Panc1 (cell line): ENCODE measurements around the gene TMEM100.

Experiments
- POLR2AphosphoS5 ChIP-seq: IDR thresholded peaks from 2 replicates; pipeline ENCODE4 v1.6.1; 2012; ENCODE audit warnings: mild to moderate bottlenecking, low read depth, low read length, moderate library complexity
- SIN3A ChIP-seq: IDR thresholded peaks from 2 replicates; pipeline ENCODE4 v1.6.1; 2012; ENCODE audit warnings: low read depth, mild to moderate bottlenecking, low read length, moderate library complexity, borderline replicate concordance; ENCODE audit not compliant: insufficient read depth
- TF ChIP-seq, protein P1 (sequence below): fragments of 450-650 bp; IDR thresholded peaks from 2 replicates; pipeline ENCODE4 v1.5.1; 2017; ENCODE audit warnings: mild to moderate bottlenecking

DNA sequence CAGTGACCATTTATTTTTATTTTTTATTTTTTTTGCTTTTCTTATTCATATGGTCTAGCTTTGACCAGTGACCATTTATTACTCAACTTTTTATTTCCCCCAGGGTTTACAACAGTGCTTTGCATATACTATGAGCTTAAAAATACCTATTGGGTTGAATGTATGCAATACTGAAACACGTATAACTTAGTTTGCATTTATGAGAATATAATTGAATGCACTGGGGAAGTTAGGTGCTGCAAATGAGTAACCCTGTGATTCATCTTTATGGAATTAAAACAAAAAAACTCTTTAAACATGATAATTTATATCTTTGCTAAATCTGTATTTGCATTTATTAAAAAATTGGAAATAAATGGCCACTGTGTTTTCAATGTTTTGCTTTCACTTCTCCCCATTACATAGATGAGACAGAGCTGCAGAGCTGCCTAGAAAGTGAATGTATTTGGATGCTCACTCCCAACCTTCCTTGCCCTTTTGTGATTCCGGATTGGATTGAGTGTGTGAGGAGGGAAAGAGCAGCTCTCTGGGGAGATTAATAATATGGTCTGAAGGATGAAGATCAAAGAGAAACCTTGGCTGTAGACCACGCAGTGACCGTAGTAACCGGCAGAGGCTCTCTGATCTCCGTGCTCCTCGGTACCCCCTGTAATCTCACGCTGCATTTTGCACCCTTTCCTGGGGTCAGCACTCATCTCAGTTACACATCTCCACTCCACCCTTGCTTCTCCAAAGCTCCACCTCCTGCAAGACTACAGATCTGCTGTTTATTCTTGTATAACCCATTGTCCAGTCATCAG, 14.3 kb downstream of the TMEM100 start:
- TF ChIP-seq, protein P1, sequence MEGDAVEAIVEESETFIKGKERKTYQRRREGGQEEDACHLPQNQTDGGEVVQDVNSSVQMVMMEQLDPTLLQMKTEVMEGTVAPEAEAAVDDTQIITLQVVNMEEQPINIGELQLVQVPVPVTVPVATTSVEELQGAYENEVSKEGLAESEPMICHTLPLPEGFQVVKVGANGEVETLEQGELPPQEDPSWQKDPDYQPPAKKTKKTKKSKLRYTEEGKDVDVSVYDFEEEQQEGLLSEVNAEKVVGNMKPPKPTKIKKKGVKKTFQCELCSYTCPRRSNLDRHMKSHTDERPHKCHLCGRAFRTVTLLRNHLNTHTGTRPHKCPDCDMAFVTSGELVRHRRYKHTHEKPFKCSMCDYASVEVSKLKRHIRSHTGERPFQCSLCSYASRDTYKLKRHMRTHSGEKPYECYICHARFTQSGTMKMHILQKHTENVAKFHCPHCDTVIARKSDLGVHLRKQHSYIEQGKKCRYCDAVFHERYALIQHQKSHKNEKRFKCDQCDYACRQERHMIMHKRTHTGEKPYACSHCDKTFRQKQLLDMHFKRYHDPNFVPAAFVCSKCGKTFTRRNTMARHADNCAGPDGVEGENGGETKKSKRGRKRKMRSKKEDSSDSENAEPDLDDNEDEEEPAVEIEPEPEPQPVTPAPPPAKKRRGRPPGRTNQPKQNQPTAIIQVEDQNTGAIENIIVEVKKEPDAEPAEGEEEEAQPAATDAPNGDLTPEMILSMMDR: no peak
- TF ChIP-seq SIN3A (no peak), POLR2AphosphoS5 (no peak)
